IPS-11a (cell line): ENCODE measurements around the gene MMP25.

ENCODE experiments used
- H3K4me3 ChIP-seq: one replicate; pipeline ENCODE4 v1.5.1; 2013; ENCODE audit warnings: low read depth, low read length, control low read depth

Gene MMP25

GRCh38 chr16:3091551-3091950 is 45.2 kb downstream of the MMP25 start:
- no peak overlapping the region for H3K4me3 ChIP-seq

- H3K4me3 ChIP-seq = no peak overlapping the region
Measured at GRCh38 chr16:3092501-3092941, 46.2 kb downstream of the MMP25 start.

GRCh38 chr16:3094289-3095027 is 48.1 kb downstream of the MMP25 start:
- H3K4me3 ChIP-seq = no peak overlapping the region

GRCh38 chr16:3095869-3096268 is 49.5 kb downstream of the MMP25 start:
- H3K4me3 ChIP-seq = no peak overlapping the region

GRCh38 chr16:3096362-3096761 is 50.0 kb downstream of the MMP25 start:
- no peak overlapping the region for H3K4me3 ChIP-seq

- peak overlapping the region; percentile 93 for H3K4me3 ChIP-seq
Measured at GRCh38 chr16:3097266-3097665, 50.9 kb downstream of the MMP25 start.

GRCh38 chr16:3098459-3099394 is 52.4 kb downstream of the MMP25 start, which contains the start of gene ZSCAN10:
TSS of gene ZSCAN10 (minus strand) at chr16:3099294. CDS start at chr16:3092937, 6,357 bp downstream.
- H3K4me3 ChIP-seq = peak within 1 kb of the TSS; percentile 93

- peak overlapping the region; percentile 93 for H3K4me3 ChIP-seq
Measured at GRCh38 chr16:3099395-3099731, 53.0 kb downstream of the MMP25 start.

GRCh38 chr16:3099732-3100499 is 53.6 kb downstream of the MMP25 start:
- peak overlapping the region; percentile 93 for H3K4me3 ChIP-seq

- no peak overlapping the region for H3K4me3 ChIP-seq
Measured at GRCh38 chr16:3101018-3101840, 54.9 kb downstream of the MMP25 start.

GRCh38 chr16:3101841-3102470 is 55.6 kb downstream of the MMP25 start:
- H3K4me3 ChIP-seq = no peak overlapping the region

- H3K4me3 ChIP-seq = peak overlapping the region; percentile 46
Measured at GRCh38 chr16:3106205-3106928, 60.0 kb downstream of the MMP25 start.
